Placental epithelial cell (primary cell): ENCODE results near the gene ZNF595. TPM values are rescaled to one million over a fixed set of nuclear protein-coding genes. Genes with fewer than 3 reads are reported as not detected.

Source experiments
- total RNA-seq: library from RNA; depleted of rRNA; stranded (reverse); fragments of >200 nt; gene quantifications from 2 replicates; pipeline ENCODE4 v1.2.3, GENCODE V29; 2012

ZNF595 gene
- total RNA-seq: 7.4 and 13.3 TPM in 2 replicates

GRCh38 chr4:52804-53479, at the start of gene ZNF595:
TSS of gene ZNF595 (plus strand) at chr4:53321. CDS start at chr4:53489, 168 bp downstream.

GRCh38 chr4:124275-125081, 71.4 kb downstream of the ZNF595 start, which contains the start of gene ZNF718:
TSS of gene ZNF718 (plus strand) at chr4:124501. CDS start at chr4:124671, 170 bp downstream.

Other genes starting within 250 kb of the ZNF595 start
- gene ZNF718, start 71.2 kb downstream of the ZNF595 start, total RNA-seq: 6.6 and 6.7 TPM in 2 replicates